ENCODE results near the gene DLEC1. TPM values are rescaled to one million over a fixed set of nuclear protein-coding genes. Genes with fewer than 3 reads are reported as not detected.
"Not testable (repeated sequence)": the region's sequence is repeated elsewhere in the genome, so short reads cannot be mapped to it uniquely, and the experiment has no call there.

Gene DLEC1
- total and polyA plus RNA-seq, 3 experiments from 2014 or later = 0.56 to 1.3 (median 1.0) TPM

- Mint-ChIP-seq H3K36me3 (peaks cover 7 to 21% (median 17%) of the 10 kb centered on the region in 3 donors), H3K4me1 (no peaks in the 10 kb centered on the region), H3K27me3 (peaks cover 0 to 2% of the 10 kb centered on the region in 2 donors), H3K27ac (peak overlapping the region in 1 of 8 donors; percentile 35), H3K4me3 (no peak overlapping the region), H3K9me3 (no peaks in the 10 kb centered on the region)
- no peaks in the 10 kb centered on the region for H3K9me3 ChIP-seq (ENCODE audit: low read length)
- no peak overlapping the region for H3K4me3 ChIP-seq (ENCODE audit: low read length)
- no peak overlapping the region for H3K27ac ChIP-seq (ENCODE audit: low read depth, low read length)
- H3K4me1 ChIP-seq (ENCODE audit: insufficient read depth, low read length) = no peaks in the 10 kb centered on the region
- ChIA-PET CTCF (no interaction called here), POLR2A (no interaction called here)
- no peak for DNase-seq
- no peaks in the 10 kb centered on the region for H3K27me3 ChIP-seq (ENCODE audit: insufficient read depth, low read length, poor library complexity, severe bottlenecking)
- H3K36me3 ChIP-seq (ENCODE audit: insufficient read depth, low read length) = no peaks in the 10 kb centered on the region
Measured at GRCh38 chr3:38051131-38051530, 12.1 kb downstream of the DLEC1 start.

- H3K27ac ChIP-seq (ENCODE audit: low read depth, low read length); H3K4me1 Mint-ChIP-seq; DNase-seq; H3K27ac Mint-ChIP-seq; H3K9me3 ChIP-seq (ENCODE audit: low read length); H3K4me3 Mint-ChIP-seq; CTCF ChIA-PET; POLR2A ChIA-PET; H3K36me3 ChIP-seq (ENCODE audit: insufficient read depth, low read length); H3K27me3 ChIP-seq (ENCODE audit: insufficient read depth, low read length, poor library complexity, severe bottlenecking); H3K4me1 ChIP-seq (ENCODE audit: insufficient read depth, low read length); H3K9me3 Mint-ChIP-seq; H3K27me3 Mint-ChIP-seq; H3K4me3 ChIP-seq (ENCODE audit: low read length): not testable (repeated sequence)
- H3K36me3 Mint-ChIP-seq = peaks cover 5 to 17% (median 12%) of the 10 kb centered on the region in 3 donors
Measured at GRCh38 chr3:38053286-38053685, 14.3 kb downstream of the DLEC1 start.

- H3K4me3 ChIP-seq (ENCODE audit: low read length); H3K4me1 Mint-ChIP-seq; POLR2A ChIA-PET; H3K9me3 Mint-ChIP-seq; DNase-seq; H3K4me1 ChIP-seq (ENCODE audit: insufficient read depth, low read length); H3K27me3 Mint-ChIP-seq; H3K36me3 ChIP-seq (ENCODE audit: insufficient read depth, low read length); H3K27me3 ChIP-seq (ENCODE audit: insufficient read depth, low read length, poor library complexity, severe bottlenecking); H3K27ac ChIP-seq (ENCODE audit: low read depth, low read length); H3K4me3 Mint-ChIP-seq; H3K9me3 ChIP-seq (ENCODE audit: low read length); H3K27ac Mint-ChIP-seq; CTCF ChIA-PET: not testable (repeated sequence)
- peaks cover 5 to 17% (median 12%) of the 10 kb centered on the region in 3 donors for H3K36me3 Mint-ChIP-seq
Measured at GRCh38 chr3:38053813-38054498, 14.9 kb downstream of the DLEC1 start.

- H3K4me3 Mint-ChIP-seq = no peak overlapping the region
- Histone ChIP-seq H3K4me1 (ENCODE audit: insufficient read depth, low read length) (no peaks in the 10 kb centered on the region), H3K36me3 (ENCODE audit: insufficient read depth, low read length) (no peaks in the 10 kb centered on the region), H3K9me3 (ENCODE audit: low read length) (no peaks in the 10 kb centered on the region), H3K27ac (ENCODE audit: low read depth, low read length) (no peak overlapping the region), H3K4me3 (ENCODE audit: low read length) (no peak overlapping the region), H3K27me3 (ENCODE audit: insufficient read depth, low read length, poor library complexity, severe bottlenecking) (no peaks in the 10 kb centered on the region)
- H3K27me3 Mint-ChIP-seq = peaks cover 0 to 2% of the 10 kb centered on the region in 2 donors
- DNase-seq = no peak
- H3K9me3 Mint-ChIP-seq = no peaks in the 10 kb centered on the region
- H3K36me3 Mint-ChIP-seq = peaks cover 0 to 17% (median 9%) of the 10 kb centered on the region in 3 donors
- H3K27ac Mint-ChIP-seq = no peak overlapping the region
- CTCF ChIA-PET = no interaction called here
- POLR2A ChIA-PET = no interaction called here
- no peaks in the 10 kb centered on the region for H3K4me1 Mint-ChIP-seq
Measured at GRCh38 chr3:38054499-38055001, 15.5 kb downstream of the DLEC1 start.

- peaks cover 6 to 18% (median 10%) of the 10 kb centered on the region in 3 donors for H3K36me3 Mint-ChIP-seq
- H3K4me3 Mint-ChIP-seq = no peak overlapping the region
- CTCF ChIA-PET = no interaction called here
- Histone ChIP-seq H3K36me3 (ENCODE audit: insufficient read depth, low read length) (no peaks in the 10 kb centered on the region), H3K4me1 (ENCODE audit: insufficient read depth, low read length) (no peaks in the 10 kb centered on the region), H3K27ac (ENCODE audit: low read depth, low read length) (no peak overlapping the region), H3K9me3 (ENCODE audit: low read length) (no peaks in the 10 kb centered on the region), H3K4me3 (ENCODE audit: low read length) (no peak overlapping the region), H3K27me3 (ENCODE audit: insufficient read depth, low read length, poor library complexity, severe bottlenecking) (no peaks in the 10 kb centered on the region)
- peaks cover 2 to 3% of the 10 kb centered on the region in 2 donors for H3K27me3 Mint-ChIP-seq
- H3K27ac Mint-ChIP-seq = no peak overlapping the region
- no peaks in the 10 kb centered on the region for H3K4me1 Mint-ChIP-seq
- H3K9me3 Mint-ChIP-seq = no peaks in the 10 kb centered on the region
- no peak for DNase-seq
- POLR2A ChIA-PET = no interaction called here
Measured at GRCh38 chr3:38059148-38059547, 20.1 kb downstream of the DLEC1 start.

- POLR2A ChIA-PET = no interaction called here
Measured at GRCh38 chr3:38059591-38059990, 20.6 kb downstream of the DLEC1 start.

GRCh38 chr3:38062809-38063208 lies 23.8 kb downstream of the DLEC1 start:
- H3K36me3 ChIP-seq (ENCODE audit: insufficient read depth, low read length) = no peaks in the 10 kb centered on the region
- Mint-ChIP-seq H3K4me1 (no peaks in the 10 kb centered on the region), H3K27me3 (peaks cover 2 to 3% of the 10 kb centered on the region in 2 donors), H3K4me3 (no peak overlapping the region), H3K27ac (no peak overlapping the region), H3K9me3 (no peaks in the 10 kb centered on the region), H3K36me3 (peaks cover 12 to 37% (median 12%) of the 10 kb centered on the region in 3 donors)
- no peak overlapping the region for H3K4me3 ChIP-seq (ENCODE audit: low read length)
- ChIA-PET POLR2A (interaction anchor here (0.8 kb wide), 1 partner anchor 24 kb away, joined by 3 read pairs; the partner anchor contains the start of gene DLEC1), CTCF (no interaction called here)
- no peak overlapping the region for H3K27ac ChIP-seq (ENCODE audit: low read depth, low read length)
- DNase-seq = no peak
- H3K9me3 ChIP-seq (ENCODE audit: low read length) = no peaks in the 10 kb centered on the region
- H3K4me1 ChIP-seq (ENCODE audit: insufficient read depth, low read length) = no peaks in the 10 kb centered on the region
- H3K27me3 ChIP-seq (ENCODE audit: insufficient read depth, low read length, poor library complexity, severe bottlenecking) = no peaks in the 10 kb centered on the region

More at GRCh38 chr3:38059591-38059990, 20.6 kb downstream of the DLEC1 start:
- Histone ChIP-seq H3K36me3 (ENCODE audit: insufficient read depth, low read length) (no peaks in the 10 kb centered on the region), H3K27ac (ENCODE audit: low read depth, low read length) (no peak overlapping the region), H3K9me3 (ENCODE audit: low read length) (no peaks in the 10 kb centered on the region), H3K4me3 (ENCODE audit: low read length) (no peak overlapping the region), H3K4me1 (ENCODE audit: insufficient read depth, low read length) (no peaks in the 10 kb centered on the region), H3K27me3 (ENCODE audit: insufficient read depth, low read length, poor library complexity, severe bottlenecking) (no peaks in the 10 kb centered on the region)
- no peak for DNase-seq
- Mint-ChIP-seq H3K27me3 (peaks cover 2 to 3% of the 10 kb centered on the region in 2 donors), H3K36me3 (peaks cover 6 to 16% (median 10%) of the 10 kb centered on the region in 3 donors), H3K9me3 (no peaks in the 10 kb centered on the region), H3K4me3 (no peak overlapping the region), H3K4me1 (no peaks in the 10 kb centered on the region), H3K27ac (peak overlapping the region in 1 of 8 donors; percentile 19)
- CTCF ChIA-PET = no interaction called here

GRCh38 chr3:38064453-38064852 lies 25.4 kb downstream of the DLEC1 start:
- H3K36me3 Mint-ChIP-seq = peaks cover 12 to 37% (median 12%) of the 10 kb centered on the region in 3 donors
- H3K4me3 ChIP-seq (ENCODE audit: low read length); H3K9me3 ChIP-seq (ENCODE audit: low read length); H3K4me1 Mint-ChIP-seq; DNase-seq; H3K27me3 ChIP-seq (ENCODE audit: insufficient read depth, low read length, poor library complexity, severe bottlenecking); H3K27me3 Mint-ChIP-seq; H3K9me3 Mint-ChIP-seq; CTCF ChIA-PET; H3K36me3 ChIP-seq (ENCODE audit: insufficient read depth, low read length); POLR2A ChIA-PET; H3K27ac Mint-ChIP-seq; H3K27ac ChIP-seq (ENCODE audit: low read depth, low read length); H3K4me1 ChIP-seq (ENCODE audit: insufficient read depth, low read length); H3K4me3 Mint-ChIP-seq: not testable (repeated sequence)
